Hypothalamus (tissue), 51 donors: Measurements from ENCODE around the gene CCL22.
"Not testable (repeated sequence)": the region's sequence is repeated elsewhere in the genome, so short reads cannot be mapped to it uniquely, and the experiment has no call there.

ENCODE experiments used
- DNase-seq, 51 donors: peaks; one replicate each; lab custom pipeline; 2025; lab: John Stamatoyannopoulos, UW

Gene CCL22

DNA sequence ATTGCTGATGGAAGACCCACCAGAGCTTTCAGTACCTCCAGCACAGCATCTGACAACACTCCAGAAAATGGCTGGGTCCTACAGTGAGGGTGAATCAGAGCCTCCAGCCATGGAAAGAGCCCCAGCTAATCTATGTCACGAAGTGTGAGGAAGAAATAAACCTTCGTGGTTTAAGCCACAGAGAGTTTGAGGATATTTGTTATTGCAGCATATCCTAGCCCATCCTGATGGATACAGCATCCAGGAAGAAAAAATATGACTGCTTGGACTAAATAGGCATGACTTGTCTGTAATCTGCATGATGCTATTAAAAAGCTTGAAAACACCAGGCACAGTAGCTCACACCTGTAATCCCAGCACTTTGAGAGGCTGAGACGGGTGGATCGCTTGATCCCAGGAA lies 32.7 kb downstream of the CCL22 start:
- DNase-seq = no peak

- no peak for DNase-seq
Measured at GRCh38 chr16:57391708-57392107, 33.1 kb downstream of the CCL22 start.

DNA sequence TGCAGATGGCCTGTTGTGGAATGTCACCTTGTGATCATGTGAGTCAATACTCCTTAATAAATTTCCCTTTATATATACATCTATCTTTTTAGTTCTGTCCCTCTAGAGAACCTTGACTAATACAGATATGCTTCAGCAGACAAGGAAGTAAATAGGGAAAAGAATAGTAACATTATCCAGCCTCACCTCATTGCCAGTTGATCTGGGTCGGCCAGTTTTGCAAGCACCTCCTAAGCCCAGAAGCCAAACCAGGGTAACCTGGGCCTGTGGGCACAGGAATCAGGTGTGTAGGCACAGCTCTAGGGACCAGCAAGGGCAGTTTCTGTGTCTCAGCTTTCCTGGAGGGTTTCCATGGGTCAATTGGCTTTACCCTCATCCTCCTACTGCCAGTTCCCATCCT lies 34.1 kb downstream of the CCL22 start:
- no peak for DNase-seq

GRCh38 chr16:57394444-57394843 lies 35.9 kb downstream of the CCL22 start:
- no peak for DNase-seq

DNA sequence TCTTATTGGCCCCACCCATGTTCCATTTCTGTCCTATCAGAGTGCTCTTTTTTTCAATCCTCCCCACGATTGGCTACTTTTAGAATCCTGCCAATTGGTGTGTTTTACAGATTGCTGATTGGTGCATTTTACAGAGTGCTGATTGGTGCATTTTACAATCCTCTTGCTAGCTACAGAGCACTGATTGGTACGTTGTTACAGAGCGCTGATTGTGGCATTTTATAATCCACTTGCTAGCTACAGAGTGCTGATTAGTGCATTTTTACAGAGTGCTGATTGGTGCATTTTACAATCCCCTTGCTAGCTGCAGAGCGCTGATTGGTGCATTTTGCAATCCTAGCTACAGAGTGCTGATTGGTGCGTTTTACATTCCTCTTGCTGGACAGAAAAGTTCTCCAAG lies 36.4 kb downstream of the CCL22 start:
- DNase-seq = no peak

DNA sequence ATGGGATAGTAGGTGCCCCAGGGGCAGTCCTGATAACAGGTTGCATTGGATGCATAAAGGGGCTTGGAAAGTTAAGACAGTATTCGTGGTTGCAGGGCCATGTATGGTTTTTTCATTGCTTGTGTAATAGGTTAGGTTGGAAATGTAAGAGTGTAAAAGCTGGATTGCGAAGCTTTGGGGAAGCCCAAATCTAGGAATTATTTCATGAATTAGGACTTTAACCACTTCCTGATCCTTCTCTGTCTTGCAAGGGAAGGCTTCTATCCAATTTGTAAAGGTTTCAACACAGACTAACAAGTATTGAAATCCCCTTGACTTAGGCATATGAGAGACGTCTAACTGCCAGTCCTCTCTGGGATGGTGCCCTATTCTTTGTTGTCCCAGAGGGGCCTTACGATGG lies 38.2 kb downstream of the CCL22 start:
- no peak for DNase-seq

GRCh38 chr16:57397493-57397892 lies 38.9 kb downstream of the CCL22 start:
- DNase-seq = not testable (repeated sequence)

GRCh38 chr16:57401943-57402640 lies 43.5 kb downstream of the CCL22 start:
- no peak for DNase-seq

GRCh38 chr16:57403965-57404817 lies 45.6 kb downstream of the CCL22 start, which contains the start of gene CCL17:
CCL17 (plus strand) TSS chr16:57404767; CDS start chr16:57413933, 9,166 bp downstream.
- peak in 1 of 51 donors; percentile 27 for DNase-seq

DNA sequence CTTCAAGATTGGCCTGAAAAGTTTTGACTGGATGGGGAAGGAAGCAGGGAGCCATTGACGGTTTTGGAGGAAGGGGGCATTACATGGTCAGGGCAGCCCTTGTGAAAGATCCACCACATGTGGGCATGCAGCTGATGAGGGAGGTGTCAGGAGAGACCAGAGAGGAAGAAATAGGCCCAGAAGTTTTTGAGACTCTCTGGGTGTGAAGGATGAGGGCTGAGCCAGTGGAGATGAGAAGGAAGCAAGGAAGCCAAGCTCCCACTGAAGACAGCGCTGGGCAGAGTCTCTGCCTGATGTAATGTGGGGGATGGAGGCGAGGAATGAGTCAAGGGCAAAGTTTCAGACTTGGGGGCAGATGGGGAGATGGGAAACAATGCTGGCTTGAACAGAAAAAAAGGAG lies 46.5 kb downstream of the CCL22 start:
- DNase-seq = no peak

DNA sequence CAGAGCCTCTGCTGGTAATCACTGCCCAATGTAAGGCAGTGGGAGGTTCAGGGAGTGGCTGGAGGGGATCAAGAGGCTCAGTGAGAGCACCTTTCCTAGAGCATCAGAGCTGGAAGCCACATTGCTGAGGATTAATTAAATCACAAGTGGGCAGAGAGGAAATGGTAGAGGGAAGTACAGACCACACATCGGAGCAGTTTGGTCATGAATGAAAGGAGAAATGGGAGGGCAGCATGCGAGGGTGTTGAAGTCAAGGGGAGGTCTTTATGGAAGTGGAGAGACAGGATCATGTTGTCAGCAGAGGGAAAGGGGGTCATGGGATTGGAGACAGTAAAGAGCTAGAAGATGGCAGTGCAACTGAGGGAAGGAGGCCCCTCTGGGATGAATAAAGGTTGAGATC lies 48.3 kb downstream of the CCL22 start:
- DNase-seq = no peak

- DNase-seq = no peak
Measured at GRCh38 chr16:57407521-57408353, 49.2 kb downstream of the CCL22 start.

- no peak for DNase-seq
Measured at GRCh38 chr16:57409065-57409464, 50.5 kb downstream of the CCL22 start.

DNA sequence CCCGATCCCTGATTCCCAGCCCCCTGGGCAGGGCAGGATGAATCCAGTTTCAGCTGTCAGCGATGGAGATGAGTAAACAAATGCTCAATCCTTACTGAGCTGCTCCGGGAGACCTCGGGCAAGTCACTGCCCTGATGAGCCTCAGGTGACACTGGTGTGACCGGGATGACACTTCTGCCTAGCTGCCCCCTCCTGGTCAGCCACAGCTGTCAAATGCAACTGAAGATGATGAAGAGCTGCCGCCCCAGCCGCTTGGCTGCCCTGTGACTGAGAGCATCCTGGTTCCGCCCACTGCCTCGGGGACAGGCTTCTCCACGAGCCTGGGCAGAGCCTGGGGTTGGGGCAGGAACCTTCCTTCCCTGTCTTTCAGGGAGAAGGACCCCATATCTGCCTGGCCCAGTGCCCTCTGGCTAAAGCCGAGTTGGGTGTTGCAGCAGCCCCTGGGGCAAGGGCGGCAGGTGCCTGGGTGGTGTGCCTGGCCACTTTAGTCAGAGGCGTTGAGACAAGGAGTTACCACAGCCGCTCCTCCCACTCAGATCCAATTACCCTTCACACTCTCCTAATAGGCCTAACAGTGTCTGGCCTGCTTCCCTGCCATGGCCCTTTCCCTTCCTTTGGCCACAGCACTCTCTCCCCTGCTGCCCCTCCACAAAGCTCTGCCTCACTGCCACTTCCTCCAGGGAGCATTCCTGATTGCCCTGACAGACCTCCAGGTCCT lies 51.4 kb downstream of the CCL22 start:
- no peak for DNase-seq

DNA sequence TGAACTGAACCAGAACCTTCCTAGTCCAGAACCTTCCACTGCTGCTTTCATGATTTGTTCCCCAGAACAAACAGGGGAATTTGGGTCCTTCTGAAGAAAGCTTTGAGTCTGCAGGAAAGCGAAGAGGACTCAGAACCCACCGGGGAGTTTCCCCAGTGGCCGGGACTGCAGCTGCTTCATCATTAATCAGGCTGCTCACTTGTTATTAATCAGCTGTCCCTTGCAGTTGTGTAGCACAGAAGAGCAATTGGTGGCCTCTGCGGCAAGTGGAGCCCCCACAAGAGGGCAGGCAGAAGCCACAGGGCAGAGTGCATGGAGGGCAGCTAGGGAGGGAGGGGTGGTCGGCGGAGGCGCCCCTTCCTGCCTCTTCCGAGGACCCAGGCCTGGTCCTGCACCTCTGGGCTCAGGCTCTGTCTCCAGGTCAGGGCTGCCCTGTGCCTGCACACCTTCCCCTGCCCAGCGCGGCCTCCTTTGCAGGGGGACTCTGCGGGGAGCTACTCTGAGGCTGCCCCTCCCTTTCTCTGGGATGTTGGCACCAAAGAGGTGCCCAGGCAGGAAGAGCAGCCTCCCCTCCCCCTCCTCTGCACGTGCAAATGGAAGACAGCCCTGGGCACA lies 52.9 kb downstream of the CCL22 start:
- DNase-seq = no peak

- no peak for DNase-seq
Measured at GRCh38 chr16:57412584-57412983, 54.0 kb downstream of the CCL22 start.

GRCh38 chr16:57413301-57413730 lies 54.7 kb downstream of the CCL22 start:
- DNase-seq = no peak

DNA sequence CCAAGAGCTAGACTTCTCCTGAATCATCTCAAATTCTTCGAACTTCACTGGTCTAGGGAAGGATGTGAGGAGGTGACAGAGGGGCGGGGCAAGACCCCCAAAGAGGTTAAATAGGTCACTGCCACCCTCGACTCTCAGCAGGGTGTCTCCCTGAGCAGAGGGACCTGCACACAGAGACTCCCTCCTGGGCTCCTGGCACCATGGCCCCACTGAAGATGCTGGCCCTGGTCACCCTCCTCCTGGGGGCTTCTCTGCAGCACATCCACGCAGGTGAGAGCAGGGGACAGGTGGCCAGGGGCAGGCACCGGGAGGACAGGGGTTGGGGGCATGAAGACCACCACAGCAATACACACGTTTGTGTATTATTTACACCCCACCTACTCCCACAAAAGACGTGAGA lies 55.1 kb downstream of the CCL22 start:
- no peak for DNase-seq
